Sciatic nerve (tissue), 2 donors: ENCODE measurements around the gene SH3TC2. TPM values are rescaled to one million over a fixed set of nuclear protein-coding genes. Genes with fewer than 3 reads are reported as not detected.

ENCODE experiments used
- ATAC-seq: fragments of 200-7000 bp; cut with Tn5 transposase; one replicate; pipeline ENCODE4 v1.9.1; 2020; ENCODE audit warnings: mild to moderate bottlenecking, moderate library complexity
- DNase-seq: peaks from one replicate; pipeline ENCODE4 v3.0.0-alpha.2; 2020; ENCODE audit warnings: low spot score
- intact Hi-C: fragments of 100-400 bp; cut with DNase I; formaldehyde crosslinking; loops from one replicate; pipeline ENCODE4 v1.14.2; 2022
- total RNA-seq: library from RNA; stranded (reverse); fragmentation: NEBNext Ultra II Directional; extraction: Animal tissue kit (Norgen Biotek cat#: 25700); gene quantifications from one replicate; pipeline ENCODE4 v1.2.1, GENCODE V29; 2021
- donor health status: DM: no; HTN: no; CAD: no.
- donor health status: DM: no; HTN: no; CAD: no.

SH3TC2 gene
- total RNA-seq, 1 donor from 2014 or later, result 59.1 TPM

DNA sequence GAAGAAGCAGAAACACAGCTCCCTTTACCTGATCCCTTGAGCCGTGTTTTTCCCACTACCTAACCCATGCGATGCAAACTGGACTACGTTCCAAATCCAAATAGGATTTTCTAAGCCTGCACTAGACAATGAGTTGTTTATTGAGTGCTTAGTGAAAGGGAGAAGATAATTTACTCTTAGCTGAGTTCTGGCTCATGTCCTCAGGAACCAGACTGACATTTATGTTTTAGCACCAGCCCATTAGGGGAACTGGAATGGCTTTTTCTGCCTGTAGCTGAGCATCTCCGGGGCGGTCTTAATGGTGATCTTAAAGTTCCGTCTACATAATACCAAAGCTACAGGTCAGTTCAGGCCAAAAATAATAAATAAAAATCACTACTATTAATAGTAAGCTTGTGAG lies 81.5 kb downstream of the SH3TC2 start:
- DNase-seq (no peak), ATAC-seq (no peak)
- intact Hi-C loops, result no loop called here

DNA sequence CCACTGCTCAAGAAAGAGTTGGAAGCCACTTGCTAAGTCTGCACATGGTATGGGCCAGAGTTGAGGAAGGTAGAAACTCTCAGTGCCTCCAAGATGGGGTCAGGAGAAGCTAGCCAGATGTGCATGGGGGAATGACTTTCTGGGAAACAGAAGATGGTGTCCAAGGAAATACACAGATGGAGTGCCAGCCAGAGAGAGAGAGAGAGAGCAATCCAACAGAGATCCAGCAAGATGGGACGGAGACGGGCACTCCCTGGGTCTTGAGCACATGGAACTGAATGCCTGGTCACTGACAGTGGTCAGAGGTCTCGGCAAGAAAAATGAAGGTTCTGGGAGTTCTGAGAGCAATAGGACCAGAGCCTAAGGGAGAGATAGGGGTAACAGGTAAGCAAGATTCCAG lies 82.1 kb downstream of the SH3TC2 start:
- ATAC-seq (no peak), DNase-seq (no peak)
- intact Hi-C loops, result no loop called here

DNA sequence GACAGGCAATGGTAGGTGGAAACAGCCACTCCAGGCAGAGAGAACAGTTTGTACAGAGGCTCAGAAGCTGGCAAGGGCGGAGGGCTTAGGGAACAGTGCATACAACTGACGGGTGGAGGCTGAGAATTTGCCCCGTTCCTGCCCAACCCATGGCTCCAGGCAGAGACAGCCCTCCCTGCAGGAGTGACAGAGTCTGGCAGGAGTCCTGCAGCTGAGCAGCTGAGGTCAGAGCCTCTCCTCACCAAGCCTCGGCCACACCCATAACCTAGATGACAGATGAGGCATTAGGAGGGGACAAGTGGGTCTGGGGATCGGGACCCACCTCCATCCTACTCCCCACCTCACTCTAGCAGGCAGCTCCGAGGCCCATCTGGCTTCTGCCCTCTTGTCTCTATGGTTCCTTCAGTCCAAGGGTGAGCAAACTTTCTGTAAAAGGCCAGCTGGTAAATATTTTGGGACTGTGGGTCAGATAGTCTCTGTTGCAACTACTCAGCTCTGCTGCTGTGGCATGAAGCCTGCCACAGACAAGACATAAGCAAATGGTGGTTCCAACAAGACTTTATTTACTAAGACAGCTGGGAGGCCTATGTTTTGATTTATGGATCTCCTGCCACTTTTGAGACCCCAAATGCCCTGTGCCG lies 83.7 kb downstream of the SH3TC2 start:
- DNase-seq (no peak), ATAC-seq (peak; percentile 70)
- intact Hi-C loops, result no loop called here

DNA sequence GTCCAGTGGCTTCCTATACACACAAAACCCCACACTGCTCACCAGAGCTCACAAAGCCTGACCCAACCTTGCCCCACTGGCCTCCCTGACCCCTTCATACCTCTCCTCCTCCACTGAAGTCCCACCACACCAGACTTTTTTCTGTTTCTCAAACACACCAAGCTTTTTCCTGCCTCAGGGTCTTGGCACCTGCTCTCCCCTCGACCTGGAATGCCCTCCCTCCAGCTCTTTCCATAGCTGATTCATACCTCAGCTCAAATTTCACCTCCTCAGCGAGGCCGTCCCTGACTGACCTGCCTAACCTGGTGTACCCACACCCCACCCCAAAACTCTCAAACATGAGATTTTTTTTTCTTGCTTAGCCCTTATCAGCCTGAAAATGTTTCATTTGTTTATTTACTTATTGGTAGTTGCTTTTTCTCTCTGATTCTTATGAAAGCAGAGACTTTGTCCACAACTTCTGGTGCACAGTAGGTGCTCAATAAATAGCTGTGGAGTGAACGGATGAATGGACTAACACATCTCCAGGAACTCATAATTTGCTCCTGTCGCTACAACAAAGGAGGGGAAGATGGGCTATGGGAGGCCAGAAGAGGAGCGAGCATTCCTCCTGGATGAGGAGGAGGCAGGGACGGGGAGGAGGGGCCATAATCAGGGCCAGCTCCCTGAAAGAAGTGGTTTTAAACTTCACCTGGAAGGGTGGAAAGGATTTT lies 84.3 kb downstream of the SH3TC2 start:
- ATAC-seq, result no peak
- no peak for DNase-seq
- intact Hi-C loops, result no loop called here

DNA sequence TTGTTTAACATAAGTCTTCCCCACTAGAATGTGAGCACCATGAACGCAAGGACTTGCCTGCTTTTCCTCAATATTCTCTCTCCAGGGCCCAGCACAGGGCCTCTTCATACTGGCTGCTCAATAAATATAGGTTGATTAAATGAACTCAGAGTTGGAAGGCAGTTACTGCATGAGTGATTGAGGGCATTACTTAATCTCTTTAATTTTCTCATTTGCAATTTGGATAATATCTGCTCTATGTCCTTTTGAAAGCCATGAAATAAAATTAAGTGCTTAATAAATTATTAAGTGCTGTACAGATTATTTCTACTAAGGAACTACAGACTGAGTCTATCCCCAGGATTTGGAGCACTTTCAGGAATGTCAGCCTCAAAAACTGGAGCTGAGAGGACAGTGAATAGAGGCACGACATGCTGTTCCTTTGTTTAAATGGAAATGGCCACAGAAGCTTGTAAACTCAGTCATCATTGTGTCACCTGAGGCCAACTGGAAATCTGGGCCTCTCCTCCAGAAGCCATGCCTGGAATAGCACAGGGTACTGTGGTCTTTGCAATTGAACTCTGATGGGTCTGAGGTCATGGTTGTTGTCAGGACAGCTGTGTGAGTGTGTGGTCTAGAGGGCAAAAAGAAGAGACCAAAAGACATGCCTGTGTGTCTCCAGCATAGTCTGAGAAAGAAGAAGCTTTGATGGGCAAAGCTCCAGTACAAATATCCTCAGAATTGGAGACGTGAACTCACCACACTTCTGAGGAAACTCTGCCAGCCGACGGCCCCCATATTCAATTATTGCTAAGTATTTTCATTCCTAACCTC lies 86.1 kb downstream of the SH3TC2 start:
- DNase-seq (no peak), ATAC-seq (peak; percentile 11)
- intact Hi-C loops, result no loop called here

DNA sequence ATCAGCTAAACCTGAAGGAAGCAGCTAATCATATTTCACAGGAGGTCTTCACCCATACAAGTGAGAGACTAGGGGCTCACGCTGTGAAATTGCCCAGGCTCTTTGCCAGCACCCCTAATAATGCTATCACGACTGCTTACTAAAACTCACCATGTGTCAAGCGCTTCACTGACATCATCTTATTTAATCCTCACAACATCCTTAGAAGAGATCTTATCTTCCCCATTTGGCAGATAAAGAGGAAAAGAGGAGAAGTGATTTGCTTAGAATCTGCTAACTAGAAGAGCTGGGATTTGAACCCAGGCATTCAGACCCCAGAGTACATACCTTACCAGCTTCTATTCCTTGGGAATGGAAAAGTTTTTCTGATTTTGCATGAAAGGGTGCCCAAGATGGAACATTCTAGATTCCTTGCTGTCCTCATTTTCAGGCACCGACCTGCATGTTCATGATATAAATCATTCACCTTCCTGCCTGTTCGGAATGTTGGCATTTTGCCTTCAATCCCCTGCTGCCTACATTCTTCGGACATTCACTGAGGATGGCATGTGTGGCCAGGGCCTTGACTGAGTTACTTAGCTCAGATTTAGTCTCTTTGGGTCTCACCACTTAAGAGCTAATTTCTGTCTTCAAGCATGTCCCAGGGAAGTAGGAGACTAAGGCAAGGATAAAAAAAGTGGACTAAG lies 88.1 kb downstream of the SH3TC2 start:
- ATAC-seq, result no peak
- intact Hi-C loops, result no loop called here
- DNase-seq, result no peak

DNA sequence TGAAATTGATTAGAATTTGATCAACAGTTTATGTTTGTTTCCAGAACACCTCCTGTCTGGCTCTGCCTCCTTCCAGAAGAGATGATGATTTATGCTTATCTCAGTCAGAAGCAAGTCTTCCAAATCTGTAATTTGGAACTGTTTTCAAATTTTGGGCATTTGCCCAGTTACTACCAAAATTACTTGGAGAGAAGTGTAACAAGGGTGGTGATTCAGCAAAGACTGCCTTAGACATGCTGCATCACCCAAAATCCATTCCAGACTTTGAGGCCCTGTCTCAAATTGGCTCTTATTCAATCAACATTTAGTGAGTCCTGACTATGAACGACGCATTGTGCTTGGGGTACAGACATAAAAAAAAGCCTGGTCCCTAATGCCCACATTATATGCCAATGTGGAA lies 89.4 kb downstream of the SH3TC2 start:
- intact Hi-C loops, result no loop called here
- ATAC-seq (no peak), DNase-seq (no peak)

DNA sequence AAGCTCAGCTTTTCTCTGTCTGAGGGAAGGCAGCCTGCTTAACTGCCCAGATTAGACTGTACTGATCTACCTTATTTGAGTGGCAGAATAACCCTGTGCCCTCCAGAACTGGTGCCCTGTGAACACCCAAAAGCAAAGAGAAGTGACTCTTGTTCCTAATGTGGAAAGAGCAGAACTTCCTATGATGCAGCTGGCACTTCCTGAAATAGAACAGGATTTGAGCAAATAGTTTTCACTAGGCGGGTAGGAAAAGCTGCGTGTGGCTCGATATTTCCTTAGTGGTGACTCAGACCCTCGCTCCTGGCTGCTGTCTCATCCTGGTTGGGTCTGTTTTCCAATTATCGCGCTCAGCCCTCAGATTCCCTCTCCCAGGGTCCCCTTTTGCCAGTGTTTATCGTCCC lies 89.9 kb downstream of the SH3TC2 start:
- no peak for DNase-seq
- ATAC-seq, result peak; percentile 69
- intact Hi-C loops, result no loop called here

DNA sequence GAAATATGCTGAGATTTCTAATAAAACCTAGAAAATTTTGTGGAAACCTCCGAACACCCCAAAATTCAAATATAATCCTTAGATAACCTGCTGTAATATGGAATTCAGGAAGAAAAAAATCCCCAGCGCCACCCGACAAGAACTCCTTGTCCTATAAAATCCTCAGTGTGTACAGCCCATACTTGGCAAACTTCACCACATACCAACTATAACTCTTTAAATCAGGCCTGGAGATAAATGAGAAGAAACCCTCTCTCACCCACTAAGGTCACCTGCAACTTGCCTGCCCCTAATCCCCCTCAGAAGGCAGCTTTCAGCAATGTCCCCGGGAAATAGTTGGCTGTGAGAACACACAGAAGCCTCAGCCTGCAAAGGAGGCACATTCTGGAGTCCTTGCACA lies 90.5 kb downstream of the SH3TC2 start:
- ATAC-seq (no peak), DNase-seq (no peak)
- intact Hi-C loops, result no loop called here

DNA sequence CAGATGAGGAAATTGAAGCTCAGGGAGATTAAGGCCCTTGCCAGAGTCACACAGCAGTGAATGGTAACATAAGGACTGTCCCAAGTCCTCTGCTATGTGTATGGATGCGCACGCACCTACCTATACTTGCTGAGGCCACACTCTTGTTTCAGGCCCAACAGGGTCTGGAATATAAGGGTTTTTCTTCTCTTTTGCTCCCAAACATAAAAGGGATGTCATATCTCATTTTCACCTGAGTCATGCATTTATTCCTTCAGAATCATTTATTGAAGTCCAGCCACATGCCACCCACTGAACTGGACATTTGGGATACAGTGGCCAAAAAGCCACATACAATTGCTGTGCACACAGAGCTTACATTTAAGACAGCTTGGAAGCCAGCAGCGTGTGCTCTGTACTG lies 92.0 kb downstream of the SH3TC2 start:
- DNase-seq, result no peak
- intact Hi-C loops, result no loop called here
- ATAC-seq, result no peak

DNA sequence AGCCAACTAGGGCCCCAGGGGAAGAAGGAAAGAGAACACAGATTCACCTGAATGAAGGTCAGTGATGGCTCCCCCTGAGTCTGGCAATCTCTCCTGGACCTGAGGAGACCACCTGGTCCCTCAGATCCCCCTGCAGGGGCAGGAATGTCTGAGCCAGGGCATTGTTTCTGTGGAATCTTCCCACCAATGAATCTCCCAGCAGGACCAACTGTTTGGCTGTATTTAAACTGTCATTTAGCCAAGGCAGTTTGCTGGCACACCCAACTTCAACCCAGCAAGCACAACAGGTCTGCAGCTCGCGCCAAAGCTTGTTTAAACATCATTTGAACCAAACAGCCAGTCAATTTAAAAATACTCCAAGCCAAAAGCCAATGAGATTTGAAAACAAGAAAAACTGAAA lies 92.6 kb downstream of the SH3TC2 start:
- intact Hi-C loops, result no loop called here
- DNase-seq, result no peak
- peak; percentile 47 for ATAC-seq

DNA sequence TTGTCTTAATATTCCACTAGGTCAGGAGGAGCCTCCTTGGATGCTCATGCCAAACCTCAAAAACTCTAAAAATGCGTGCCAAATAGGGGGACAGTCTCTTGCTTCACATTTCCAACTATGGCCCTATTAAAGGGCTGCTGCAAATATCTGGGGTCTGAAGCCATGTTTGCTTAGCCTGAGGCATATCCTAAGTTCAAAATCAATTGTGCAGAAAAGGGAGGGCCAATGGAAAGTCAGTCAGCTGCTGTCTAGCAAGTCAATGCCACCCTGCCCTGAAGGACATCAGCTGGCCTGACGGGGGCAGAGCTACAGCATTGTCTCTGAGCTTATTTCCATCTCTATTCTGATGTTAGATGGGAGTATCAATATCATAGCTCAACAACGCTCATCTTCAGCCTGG lies 93.6 kb downstream of the SH3TC2 start:
- ATAC-seq (no peak), DNase-seq (no peak)
- intact Hi-C loops, result no loop called here

DNA sequence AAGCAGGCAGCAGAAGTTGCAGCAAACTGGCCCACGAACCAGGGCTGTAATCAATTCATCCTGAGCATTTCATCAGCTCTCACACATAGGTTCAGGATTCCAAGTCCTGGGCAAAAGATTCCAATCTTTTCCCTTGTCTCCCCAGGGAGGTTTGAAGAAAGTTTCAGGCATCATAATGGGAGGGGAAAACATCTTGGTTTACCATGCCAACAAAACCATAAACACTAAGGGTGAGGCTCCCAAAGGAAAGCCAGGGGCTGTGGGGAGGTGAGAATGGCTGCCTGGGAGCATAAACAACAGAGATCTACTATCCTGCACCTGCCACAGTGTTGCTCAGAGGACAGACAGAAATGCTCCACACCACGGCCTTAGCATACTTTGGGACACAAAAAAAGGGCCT lies 94.6 kb downstream of the SH3TC2 start:
- DNase-seq (no peak), ATAC-seq (no peak)
- intact Hi-C loops, result no loop called here

DNA sequence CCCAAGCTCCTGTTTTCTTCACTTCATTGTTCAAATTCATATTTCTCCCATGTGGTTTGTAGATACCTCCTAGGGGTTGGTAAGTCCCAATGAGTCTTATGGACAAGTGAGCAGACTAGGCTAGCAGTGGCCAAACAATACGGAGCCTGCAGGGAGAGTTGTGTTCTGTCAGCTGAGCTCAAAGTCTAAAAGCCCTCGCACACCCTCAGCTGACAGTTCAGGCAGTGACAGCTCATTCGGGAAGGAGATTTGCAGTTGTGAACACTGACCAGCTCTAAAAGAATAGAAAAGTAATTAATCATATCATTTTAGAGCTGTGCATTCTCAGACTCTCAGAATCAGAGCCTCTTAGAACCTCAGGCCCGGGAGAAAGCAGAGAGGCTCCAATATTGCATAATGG lies 95.1 kb downstream of the SH3TC2 start:
- ATAC-seq (no peak), DNase-seq (no peak)
- intact Hi-C loops, result no loop called here

DNA sequence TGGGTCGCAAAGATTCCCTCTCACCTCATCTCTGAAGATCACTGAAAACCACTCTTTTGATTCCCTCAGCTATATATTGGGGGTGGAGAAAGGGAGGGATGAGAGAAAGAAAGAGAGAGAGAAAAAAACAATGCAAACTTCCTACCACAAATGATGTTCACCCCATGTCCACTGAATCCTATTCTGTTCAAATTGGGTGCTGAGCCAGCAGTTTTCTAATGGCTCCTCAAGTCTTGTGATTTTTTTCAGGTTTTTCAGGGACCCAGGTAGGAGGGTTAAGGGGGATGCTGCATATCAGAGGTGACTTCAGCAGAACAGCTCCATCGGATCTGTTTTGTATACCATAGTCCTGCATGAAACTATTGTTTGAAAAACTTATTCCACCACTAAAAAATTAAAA lies 95.9 kb downstream of the SH3TC2 start:
- intact Hi-C loops, result no loop called here
- ATAC-seq, result no peak

DNA sequence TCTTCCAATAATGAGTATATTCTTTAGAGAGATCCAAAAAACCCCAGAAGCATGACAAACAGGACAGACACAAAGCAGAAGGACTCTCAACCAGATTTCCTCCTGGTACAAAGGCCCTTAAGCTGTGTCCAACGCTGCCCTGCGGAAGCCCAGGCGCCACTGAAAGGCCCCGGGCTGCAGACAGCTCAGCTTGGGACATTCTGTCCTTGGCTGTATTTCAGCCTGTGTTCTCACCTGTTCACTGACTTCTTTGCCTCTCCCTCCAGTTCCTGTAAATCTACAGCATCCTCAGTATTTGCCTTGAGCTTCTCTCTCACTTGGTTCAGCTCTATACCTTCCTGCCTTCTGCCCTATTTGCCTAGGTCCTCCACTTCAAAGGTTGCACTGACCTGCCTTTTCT lies 96.5 kb downstream of the SH3TC2 start:
- DNase-seq, result no peak
- intact Hi-C loops, result no loop called here

More for the DNA sequence above, 95.9 kb downstream of the SH3TC2 start:
- no peak for DNase-seq

DNA sequence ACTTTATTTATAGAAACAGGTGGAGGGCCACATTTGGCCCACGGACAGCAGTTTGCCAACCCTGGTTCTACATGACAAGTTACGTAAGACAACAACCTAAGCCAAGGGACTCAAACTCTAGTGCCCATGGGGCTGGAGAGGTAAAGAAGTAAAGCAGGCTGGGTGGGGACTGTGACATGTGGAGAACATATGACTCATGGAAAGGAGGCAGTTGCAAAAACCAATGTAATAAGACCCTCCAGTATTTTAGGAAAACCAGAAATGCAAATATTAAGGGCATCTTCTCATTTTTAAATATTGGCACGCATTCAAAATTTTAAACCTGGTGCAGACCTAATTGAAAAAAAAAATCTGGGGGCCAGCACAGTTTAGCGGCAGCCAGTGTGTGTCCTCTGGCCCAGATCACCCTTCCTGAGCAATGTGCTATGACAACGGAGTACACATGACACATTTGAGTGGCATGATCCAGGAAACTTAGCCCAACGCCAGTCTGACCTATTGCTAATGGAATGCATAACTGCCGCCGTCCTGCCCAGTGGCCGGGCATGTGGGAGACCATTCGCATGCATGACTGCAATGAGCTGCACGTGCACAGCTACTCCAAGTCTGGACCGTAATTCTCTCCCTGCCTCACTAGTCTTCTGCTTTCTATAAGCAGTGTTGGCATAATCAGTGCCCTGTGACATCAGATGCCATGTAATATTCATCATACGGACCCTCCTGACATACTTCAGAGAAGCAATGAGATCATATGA lies 97.2 kb downstream of the SH3TC2 start:
- peak; percentile 62 for ATAC-seq
- intact Hi-C loops, result no loop called here
- no peak for DNase-seq

More for the DNA sequence above, 96.5 kb downstream of the SH3TC2 start:
- ATAC-seq, result no peak

DNA sequence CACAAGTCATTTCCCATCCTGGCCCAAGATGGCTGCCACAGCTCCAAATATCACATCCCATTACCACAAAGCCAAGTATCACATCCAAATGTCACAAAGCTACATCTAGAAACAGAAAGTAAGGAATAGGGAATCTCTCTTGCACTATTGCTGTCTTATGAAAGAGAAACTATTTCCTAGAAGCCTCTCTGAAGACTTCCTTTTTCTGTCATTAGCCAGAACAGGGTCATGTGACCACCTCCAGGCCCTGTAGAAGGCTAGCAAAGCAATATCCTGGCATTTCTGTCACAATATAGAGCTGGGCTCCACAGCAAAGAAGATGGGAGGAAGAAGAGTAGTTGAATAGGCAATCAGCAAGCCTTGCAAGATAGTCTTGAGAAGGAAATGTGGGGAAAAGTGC lies 99.2 kb downstream of the SH3TC2 start:
- intact Hi-C loops, result no loop called here
- DNase-seq, result no peak
- peak; percentile 54 for ATAC-seq

DNA sequence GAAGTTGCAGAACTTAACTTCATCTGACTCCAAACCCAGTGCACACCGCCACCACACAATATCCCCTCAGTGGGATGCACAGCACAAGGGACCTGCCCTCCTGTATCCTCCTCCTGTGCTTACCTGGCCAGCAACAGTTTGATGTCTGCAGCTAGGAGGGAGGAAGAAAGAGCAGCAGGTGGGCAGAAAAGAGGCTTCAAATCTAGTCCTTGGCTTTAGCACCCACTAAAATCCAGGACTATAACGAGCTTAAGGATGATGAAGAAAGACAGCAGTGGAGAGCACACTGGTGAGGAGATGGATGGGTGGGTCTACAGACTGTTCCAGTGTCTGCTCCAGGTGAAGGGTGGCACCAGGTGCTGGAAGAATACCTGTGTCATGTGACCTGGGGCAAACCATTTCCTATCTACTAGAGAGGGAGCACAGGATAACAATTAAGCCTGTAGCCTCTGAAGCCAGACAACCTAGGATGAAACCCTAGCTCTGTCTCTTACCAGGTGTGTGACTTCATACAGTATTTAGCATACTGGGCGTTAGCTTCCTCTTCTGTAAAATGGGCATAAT lies 100.0 kb downstream of the SH3TC2 start:
- intact Hi-C loops, result no loop called here
- DNase-seq, result no peak
- no peak for ATAC-seq
